GM19452 (cell line): ENCODE results near the gene AHSA1.

Source experiments
- ATAC-seq: cut with Tn5 transposase; IDR thresholded peaks from one replicate; pipeline ENCODE4 v1.9.1; 2021; ENCODE audit not compliant: unreplicated experiment

The AHSA1 gene

GRCh38 chr14:77470224-77470870 is 12.5 kb downstream of the AHSA1 start:
- ATAC-seq: no peak

GRCh38 chr14:77473921-77474320 is 16.0 kb downstream of the AHSA1 start:
- ATAC-seq: no peak

GRCh38 chr14:77474479-77475177 is 16.7 kb downstream of the AHSA1 start:
- no peak for ATAC-seq

GRCh38 chr14:77475432-77476115 is 17.7 kb downstream of the AHSA1 start:
- ATAC-seq: no peak

GRCh38 chr14:77478029-77478428 is 20.1 kb downstream of the AHSA1 start:
- ATAC-seq: no peak

- ATAC-seq: peak; percentile 92
Observed at GRCh38 chr14:77478796-77479195, 20.9 kb downstream of the AHSA1 start.

GRCh38 chr14:77482422-77482821 is 24.5 kb downstream of the AHSA1 start:
- ATAC-seq: no peak

GRCh38 chr14:77485256-77485655 is 27.4 kb downstream of the AHSA1 start:
- no peak for ATAC-seq

- ATAC-seq: no peak
Observed at GRCh38 chr14:77485901-77486678, 28.2 kb downstream of the AHSA1 start.

- no peak for ATAC-seq
Observed at GRCh38 chr14:77488558-77488957, 30.7 kb downstream of the AHSA1 start.

- ATAC-seq: no peak
Observed at GRCh38 chr14:77489041-77489440, 31.1 kb downstream of the AHSA1 start.

GRCh38 chr14:77490347-77490986 is 32.6 kb downstream of the AHSA1 start:
- ATAC-seq: no peak

- no peak for ATAC-seq
Observed at GRCh38 chr14:77491056-77491455, 33.2 kb downstream of the AHSA1 start.

GRCh38 chr14:77495334-77495733 is 37.4 kb downstream of the AHSA1 start:
- no peak for ATAC-seq

- ATAC-seq: peak; percentile 66
Observed at GRCh38 chr14:77498120-77498979, 40.5 kb downstream of the AHSA1 start, which contains the start of gene ISM2. Gene ISM2 (minus strand): TSS chr14:77498816. CDS start chr14:77498793, 23 bp downstream.

- no peak for ATAC-seq
Observed at GRCh38 chr14:77498984-77499527, 41.2 kb downstream of the AHSA1 start.

GRCh38 chr14:77502109-77502782 is 44.4 kb downstream of the AHSA1 start:
- no peak for ATAC-seq

GRCh38 chr14:77503138-77503537 is 45.2 kb downstream of the AHSA1 start:
- no peak for ATAC-seq

- no peak for ATAC-seq
Observed at GRCh38 chr14:77505031-77505430, 47.1 kb downstream of the AHSA1 start.
